SK-N-SH (cell line): ENCODE measurements around the gene FALEC. TPM values are rescaled to one million over a fixed set of nuclear protein-coding genes. Genes with fewer than 3 reads are reported as not detected.

Experiments used
- CTCF ChIA-PET: fragments of 300-600, 350-600 bp; formaldehyde crosslinking; extraction: SDS; loops from one replicate; lab custom pipeline; 2021; lab: Yijun Ruan, JAX
- POLR2A ChIA-PET: fragments of 350-600 bp; sonication (Branson Sonifier 250); formaldehyde crosslinking; extraction: SDS; loops from one replicate; lab custom pipeline; 2020; ENCODE audit warnings: antibody characterized with exemption, inconsistent platforms; lab: Yijun Ruan, JAX
- DNase-seq: peaks from one replicate; pipeline ENCODE4 v3.0.0; 2012
- H2AFZ ChIP-seq: fragments of 200-600 bp; sonication (generic); 2 replicates; pipeline ENCODE4 v1.8.1; 2016; ENCODE audit warnings: antibody characterized with exemption, mild to moderate bottlenecking, low read depth
- H3F3A ChIP-seq: fragments of 200-600 bp; sonication (generic); replicated peaks from 2 replicates; pipeline ENCODE3; 2016; ENCODE audit warnings: antibody characterized with exemption, mild to moderate bottlenecking; ENCODE audit not compliant: insufficient read depth
- H3K27ac ChIP-seq, 2 experiments: fragments of 200-500 bp in 1 of 2; fragments of 200-600 bp in 1 of 2; sonication (Bioruptor generic) in 1 of 2; sonication (generic), shearing (Covaris generic) in 1 of 2; 2 replicates each; pipeline versions ENCODE4 v1.5.1 to v1.6.1; 2014 to 2016; ENCODE audit warnings: low read depth in 2 of 2, inconsistent platforms in 1 of 2, low read length in 1 of 2, mild to moderate bottlenecking in 1 of 2, mixed read lengths in 1 of 2
- H3K27me3 ChIP-seq: fragments of 200-600 bp; sonication (generic), shearing (Covaris generic); 2 replicates; pipeline ENCODE4 v1.6.1; 2016; ENCODE audit warnings: mixed run types; ENCODE audit not compliant: insufficient read depth
- H3K36me3 ChIP-seq, 2 experiments: fragments of 200-500 bp in 1 of 2; fragments of 200-600 bp in 1 of 2; sonication (Bioruptor generic) in 1 of 2; sonication (generic) in 1 of 2; replicated peaks in 1 of 2; 2 replicates each; pipeline versions ENCODE3 to v1.5.1; 2014 to 2016; ENCODE audit warnings: low read length in 1 of 2, mild to moderate bottlenecking in 1 of 2; ENCODE audit not compliant: insufficient read depth in 2 of 2, control insufficient read depth in 1 of 2
- H3K4me1 ChIP-seq, 2 experiments: fragments of 200-500 bp in 1 of 2; fragments of 200-600 bp in 1 of 2; sonication (Bioruptor generic) in 1 of 2; sonication (generic), shearing (Covaris generic) in 1 of 2; 2 replicates each; pipeline versions ENCODE4 v1.5.1 to v1.6.1; 2014 to 2016; ENCODE audit warnings: low read depth in 1 of 2, low read length in 1 of 2, mixed run types in 1 of 2; ENCODE audit not compliant: insufficient read depth in 2 of 2, control insufficient read depth in 1 of 2
- H3K4me2 ChIP-seq: fragments of 200-600 bp; sonication (generic), shearing (Covaris generic); 2 replicates; pipeline ENCODE4 v1.6.1; 2017; ENCODE audit warnings: mixed run types
- H3K4me3 ChIP-seq, 2 experiments: fragments of 200-500 bp in 1 of 2; fragments of 200-600 bp in 1 of 2; sonication (Bioruptor generic) in 1 of 2; sonication (generic), shearing (Covaris generic) in 1 of 2; 2 replicates each; pipeline versions ENCODE4 v1.5.1 to v1.8.1; 2014 to 2016; ENCODE audit warnings: low read depth in 2 of 2, inconsistent platforms in 1 of 2, low read length in 1 of 2, mild to moderate bottlenecking in 1 of 2, mixed read lengths in 1 of 2, moderate library complexity in 1 of 2
- H3K79me2 ChIP-seq: fragments of 200-600 bp; sonication (generic); 2 replicates; pipeline ENCODE4 v1.8.1; 2017; ENCODE audit warnings: mild to moderate bottlenecking; ENCODE audit not compliant: insufficient read depth
- H3K9ac ChIP-seq: fragments of 200-600 bp; sonication (generic); 2 replicates; pipeline ENCODE4 v1.6.1; 2017; ENCODE audit warnings: mixed run types
- H3K9me2 ChIP-seq: fragments of 200-600 bp; sonication (generic); 2 replicates; pipeline ENCODE4 v1.6.1; 2017; ENCODE audit warnings: mixed run types
- H3K9me3 ChIP-seq: fragments of 200-600 bp; sonication (generic); 2 replicates; pipeline ENCODE4 v1.6.1; 2017; ENCODE audit warnings: mixed run types, mild to moderate bottlenecking, moderate library complexity
- H4K20me1 ChIP-seq: fragments of 200-600 bp; sonication (generic); 2 replicates; pipeline ENCODE4 v1.6.1; 2017; ENCODE audit warnings: mild to moderate bottlenecking, mixed run types; ENCODE audit not compliant: insufficient read depth
- EZH2phosphoT487 ChIP-seq: fragments of 200-600 bp; sonication (generic); IDR thresholded peaks from 2 replicates; pipeline ENCODE4 v1.6.1; 2017; ENCODE audit warnings: low read depth, mixed run types, mild to moderate bottlenecking, antibody characterized with exemption, moderate library complexity, borderline replicate concordance
- FOSL2 ChIP-seq: IDR thresholded peaks from 2 replicates; pipeline ENCODE4 v1.4.0; 2012; ENCODE audit warnings: low read depth, mild to moderate bottlenecking, moderate library complexity, borderline replicate concordance
- FOXJ3 ChIP-seq: sonication (generic); formaldehyde crosslinking; IDR thresholded peaks from 2 replicates; pipeline ENCODE4 v1.5.1; 2020; ENCODE audit warnings: mild to moderate bottlenecking, missing genetic modification reagents
- GATA2 ChIP-seq: sonication (generic); formaldehyde crosslinking; IDR thresholded peaks from 2 replicates; pipeline ENCODE4 v1.5.0; 2020; ENCODE audit warnings: mild to moderate bottlenecking, missing genetic modification reagents
- IRF3 ChIP-seq: fragments of 150-350 bp; IDR thresholded peaks from 2 replicates; pipeline ENCODE4 v1.6.1; 2016; ENCODE audit warnings: mild to moderate bottlenecking, low read depth, low read length
- NFIC ChIP-seq: IDR thresholded peaks from 2 replicates; pipeline ENCODE4 v1.4.0; 2012; ENCODE audit warnings: borderline replicate concordance
- POLR2AphosphoS5 ChIP-seq: IDR thresholded peaks from 2 replicates; pipeline ENCODE4 v1.6.1; 2012; ENCODE audit warnings: low read depth, low read length
- RAD21 ChIP-seq: IDR thresholded peaks from 2 replicates; pipeline ENCODE4 v1.6.1; 2012; ENCODE audit warnings: mild to moderate bottlenecking, low read length
- RCOR1 ChIP-seq: fragments of 150-350 bp; IDR thresholded peaks from 2 replicates; pipeline ENCODE4 v1.6.1; 2017; ENCODE audit warnings: antibody characterized with exemption, low read length
- RFX5 ChIP-seq: IDR thresholded peaks from 2 replicates; pipeline ENCODE4 v1.6.1; 2012; ENCODE audit warnings: mild to moderate bottlenecking, improper control_type of control experiment, low read length
- RXRA ChIP-seq: IDR thresholded peaks from 2 replicates; pipeline ENCODE4 v1.4.0; 2012; ENCODE audit warnings: low read depth, mild to moderate bottlenecking, borderline replicate concordance
- USF2 ChIP-seq: fragments of 150-350 bp; IDR thresholded peaks from 2 replicates; pipeline ENCODE4 v1.6.1; 2017; ENCODE audit warnings: antibody characterized with exemption, low read length, low read depth, borderline replicate concordance
- YY1 ChIP-seq: IDR thresholded peaks from 2 replicates; pipeline ENCODE4 v1.4.0; 2012; ENCODE audit warnings: low read depth, mild to moderate bottlenecking
- ZBTB33 ChIP-seq: IDR thresholded peaks from 2 replicates; pipeline ENCODE4 v1.4.0; 2012; ENCODE audit warnings: low read depth, borderline replicate concordance
- WGBS: methylation state at CpG from one replicate; pipeline ENCODE4 v1.1.6; 2017; ENCODE audit warnings: low lambda C conversion rate; 5-methylcytosine and 5-hydroxymethylcytosine counted together
- polyA plus RNA-seq, 3 experiments: library from polyadenylated mRNA; depleted of rRNA; stranded (reverse); fragments of >200 nt; gene quantifications; 2 replicates each; pipeline ENCODE4 v1.2.3, GENCODE V29; 2012
- TF ChIP-seq, protein P1 (sequence below): IDR thresholded peaks from 2 replicates; pipeline ENCODE4; 2012

FALEC gene
- polyA plus RNA-seq, 1 of the 3 experiments (the other 2 are of a cell fraction): 0.72 TPM

GRCh38 chr1:150567341-150567716 lies 51.8 kb downstream of the FALEC start:
- peaks cover 36% of the 10 kb centered on the region for H4K20me1 ChIP-seq
- H3F3A ChIP-seq: peaks cover 82% of the 10 kb centered on the region
- peak overlapping the region; percentile 55 for H3K4me2 ChIP-seq
- peaks cover under 1 to 14% of the 10 kb centered on the region in 2 experiments for H3K36me3 ChIP-seq
- peaks cover 41 to 47% of the 10 kb centered on the region in 2 experiments for H3K4me1 ChIP-seq
- WGBS: 79% methylated on average over 3 of the region's 3 CpGs
- POLR2A ChIA-PET: interaction anchor here (8.9 kb wide), 1 partner anchor 10 kb away, joined by 149 read pairs; the partner anchor contains the start of gene MCL1
- TF ChIP-seq GATA2 (CRISPR knock-in tag): no peak
- no peak for TF ChIP-seq RXRA
- no peak for TF ChIP-seq RFX5
- TF ChIP-seq YY1: no peak
- no peak for TF ChIP-seq EZH2phosphoT487
- TF ChIP-seq RAD21: no peak
- TF ChIP-seq, protein P1, sequence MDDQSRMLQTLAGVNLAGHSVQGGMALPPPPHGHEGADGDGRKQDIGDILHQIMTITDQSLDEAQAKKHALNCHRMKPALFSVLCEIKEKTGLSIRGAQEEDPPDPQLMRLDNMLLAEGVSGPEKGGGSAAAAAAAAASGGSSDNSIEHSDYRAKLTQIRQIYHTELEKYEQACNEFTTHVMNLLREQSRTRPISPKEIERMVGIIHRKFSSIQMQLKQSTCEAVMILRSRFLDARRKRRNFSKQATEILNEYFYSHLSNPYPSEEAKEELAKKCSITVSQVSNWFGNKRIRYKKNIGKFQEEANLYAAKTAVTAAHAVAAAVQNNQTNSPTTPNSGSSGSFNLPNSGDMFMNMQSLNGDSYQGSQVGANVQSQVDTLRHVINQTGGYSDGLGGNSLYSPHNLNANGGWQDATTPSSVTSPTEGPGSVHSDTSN: no peak
- TF ChIP-seq IRF3: no peak
- TF ChIP-seq POLR2AphosphoS5: no peak
- no peak for TF ChIP-seq NFIC
- no peak for TF ChIP-seq FOSL2
- TF ChIP-seq ZBTB33: no peak
- TF ChIP-seq RCOR1: no peak
- TF ChIP-seq FOXJ3 (CRISPR knock-in tag): no peak
- TF ChIP-seq USF2: no peak
- TF ChIP-seq, all 33 proteins: peak for 0
- CTCF ChIA-PET: interaction anchor here (0.9 to 1.9 kb wide), 5 partner anchors 9 to 492 kb away, joined by 3 to 9 read pairs (median 3); no protein-coding TSS in a partner anchor
- Histone ChIP-seq H3K9me2 (no peaks in the 10 kb centered on the region), H3K27me3 (no peaks in the 10 kb centered on the region), H3K9ac (peak overlapping the region; percentile 73; the same call in 1 of the 2 replicates), H3K4me3 (peak overlapping the region in 1 of 2 experiments; percentile 5; a peak in 1 of 4 replicates), H3K79me2 (peaks cover 96% of the 10 kb centered on the region), H3K27ac (peak overlapping the region; percentile 83 to 100), H2AFZ (no peak overlapping the region), H3K9me3 (no peaks in the 10 kb centered on the region)
- DNase-seq: no peak
